Epithelial cell of prostate (primary cell): Measurements from ENCODE around the gene RNF168.
"Not testable (repeated sequence)": the region's sequence is repeated elsewhere in the genome, so short reads cannot be mapped to it uniquely, and the experiment has no call there.

Source experiments
- DNase-seq: peaks from one replicate; pipeline ENCODE4 v3.0.0-alpha.2; 2011; ENCODE audit warnings: low read depth, low spot score
- H3K27ac ChIP-seq: fragments of 450-650 bp; 2 replicates; pipeline ENCODE4 v1.5.1; 2017; ENCODE audit warnings: mild to moderate bottlenecking

RNF168 gene

GRCh38 chr3:196517162-196517800, 13.7 kb upstream of the RNF168 start:
- H3K27ac ChIP-seq, result no peak overlapping the region
- DNase-seq, result no peak

- no peak within 1 kb of the TSS for H3K27ac ChIP-seq
- DNase-seq, result no peak
These were observed 11.5 kb upstream of the RNF168 start, which contains the start of gene SMCO1 for GRCh38 chr3:196514913-196515621. SMCO1 (minus strand) TSS chr3:196515346; CDS start chr3:196515209, 137 bp downstream.

GRCh38 chr3:196514350-196514716, 10.8 kb upstream of the RNF168 start:
- no peak overlapping the region for H3K27ac ChIP-seq
- no peak for DNase-seq

- no peak for DNase-seq
- H3K27ac ChIP-seq, result no peak overlapping the region
These were observed 10.3 kb upstream of the RNF168 start for GRCh38 chr3:196513697-196514349.

- peak overlapping the region; percentile 52 for H3K27ac ChIP-seq
- DNase-seq, result peak; percentile 54
These were observed 8.3 kb upstream of the RNF168 start for GRCh38 chr3:196511646-196512425.

GRCh38 chr3:196511108-196511507, 7.5 kb upstream of the RNF168 start:
- not testable (repeated sequence) for H3K27ac ChIP-seq, DNase-seq

GRCh38 chr3:196506687-196507086, 3.1 kb upstream of the RNF168 start:
- no peak for DNase-seq
- H3K27ac ChIP-seq, result no peak overlapping the region

- DNase-seq, result no peak
- no peak overlapping the region for H3K27ac ChIP-seq
These were observed 988 bp upstream of the RNF168 start for GRCh38 chr3:196504556-196504955.

GRCh38 chr3:196504077-196504398, 470 bp upstream of the RNF168 start:
- DNase-seq, result not testable (repeated sequence)
- H3K27ac ChIP-seq, result peak overlapping the region; percentile 87

- DNase-seq, result peak; percentile 53
These were observed 783 bp downstream of the RNF168 start for GRCh38 chr3:196502775-196503195.

GRCh38 chr3:196501316-196502044, 2.1 kb downstream of the RNF168 start:
- DNase-seq, result no peak
- H3K27ac ChIP-seq, result peak overlapping the region; percentile 87

More at GRCh38 chr3:196502775-196503195, 783 bp downstream of the RNF168 start:
- peak overlapping the region; percentile 87 for H3K27ac ChIP-seq

GRCh38 chr3:196499807-196500524, 3.6 kb downstream of the RNF168 start:
- DNase-seq, result no peak
- H3K27ac ChIP-seq, result peak overlapping the region; percentile 87

GRCh38 chr3:196499061-196499460, 4.5 kb downstream of the RNF168 start:
- H3K27ac ChIP-seq, result peak overlapping the region; percentile 87
- no peak for DNase-seq

GRCh38 chr3:196498297-196498696, 5.3 kb downstream of the RNF168 start:
- no peak for DNase-seq
- H3K27ac ChIP-seq, result no peak overlapping the region

GRCh38 chr3:196496183-196496582, 7.4 kb downstream of the RNF168 start:
- H3K27ac ChIP-seq, result no peak overlapping the region
- DNase-seq, result no peak

GRCh38 chr3:196493292-196493691, 10.3 kb downstream of the RNF168 start:
- H3K27ac ChIP-seq, result no peak overlapping the region
- no peak for DNase-seq

GRCh38 chr3:196492080-196492479, 11.5 kb downstream of the RNF168 start:
- H3K27ac ChIP-seq, result no peak overlapping the region
- no peak for DNase-seq

- H3K27ac ChIP-seq, result no peak overlapping the region
- no peak for DNase-seq
These were observed 13.8 kb downstream of the RNF168 start for GRCh38 chr3:196489747-196490146.

- no peak overlapping the region for H3K27ac ChIP-seq
- no peak for DNase-seq
These were observed 17.3 kb downstream of the RNF168 start for GRCh38 chr3:196486263-196486662.
